K562 (cell line): ENCODE results near the gene GIGYF1.

Experiments used
- JUN ChIP-seq, 2 experiments: sonication (generic) in 1 of 2; formaldehyde crosslinking in 1 of 2; IDR thresholded peaks; 2 replicates each; pipeline versions ENCODE4 v1.6.1 to v1.8.0; 2012 to 2022; ENCODE audit warnings: borderline replicate concordance in 2 of 2, mild to moderate bottlenecking in 2 of 2, improper control_type of control experiment in 1 of 2, low read depth in 1 of 2, low read length in 1 of 2, missing genetic modification reagents in 1 of 2
- NR2C2 ChIP-seq, 2 experiments: fragments of 200-800 bp in 1 of 2; sonication (Bioruptor generic) in 1 of 2; sonication (generic) in 1 of 2; formaldehyde crosslinking in 1 of 2; IDR thresholded peaks; 2 replicates each; pipeline versions ENCODE4 v1.6.1 to v1.8.0; 2016 to 2022; ENCODE audit warnings: mild to moderate bottlenecking in 1 of 2, missing compliant biosample characterization in 1 of 2, missing genetic modification characterization in 1 of 2, missing genetic modification reagents in 1 of 2
- RCOR1 ChIP-seq, 2 experiments: IDR thresholded peaks; 2 replicates each; pipeline ENCODE4 v1.6.1; 2012; ENCODE audit warnings: low read depth in 2 of 2, low read length in 2 of 2, borderline replicate concordance in 1 of 2, improper control_type of control experiment in 1 of 2
- SIN3A ChIP-seq, 2 experiments: fragments of 150-350 bp in 1 of 2; IDR thresholded peaks; 2 replicates each; pipeline ENCODE4 v1.6.1; 2011 to 2016; ENCODE audit warnings: borderline replicate concordance in 2 of 2, low read depth in 2 of 2, low read length in 2 of 2, mild to moderate bottlenecking in 2 of 2, moderate library complexity in 2 of 2; ENCODE audit not compliant: control insufficient read depth in 1 of 2
- TBL1XR1 ChIP-seq, 2 experiments: IDR thresholded peaks; 2 replicates each; pipeline ENCODE4 v1.6.1; 2012; ENCODE audit warnings: improper control_type of control experiment in 2 of 2, low read length in 2 of 2, mild to moderate bottlenecking in 1 of 2
- USF2 ChIP-seq: sonication (generic); formaldehyde crosslinking; IDR thresholded peaks from 2 replicates; pipeline ENCODE4 v1.5.0; 2020; ENCODE audit warnings: missing genetic modification reagents
- YY1 ChIP-seq, 3 experiments: IDR thresholded peaks; 2 replicates each; pipeline ENCODE4 v1.6.1; 2011; ENCODE audit warnings: low read length in 2 of 3, mild to moderate bottlenecking in 2 of 3, moderate library complexity in 2 of 3, borderline replicate concordance in 1 of 3, control low read depth in 1 of 3, low read depth in 1 of 3; ENCODE audit not compliant: insufficient read depth in 3 of 3, insufficient replicate concordance in 2 of 3, control insufficient read depth in 1 of 3, insufficient read length in 1 of 3; ENCODE audit errors: extremely low read depth in 1 of 3
- ZC3H8 ChIP-seq: fragments of 450-650 bp; IDR thresholded peaks from 2 replicates; pipeline ENCODE4 v1.6.1; 2017
- ZNF263 ChIP-seq: sonication (generic); formaldehyde crosslinking; IDR thresholded peaks from 2 replicates; pipeline ENCODE4 v1.8.0; 2022; ENCODE audit warnings: mild to moderate bottlenecking, missing genetic modification reagents, borderline replicate concordance
- ZNF507 ChIP-seq: conservative IDR thresholded peaks from 2 replicates; pipeline ENCODE4 v1.6.1; 2017; ENCODE audit warnings: missing genetic modification characterization, missing compliant biosample characterization

- no peak for TF ChIP-seq RCOR1 (IDR thresholded peaks at IDR 0.05; ENCODE audit: borderline replicate concordance in 1 of 2, low read depth in 2 of 2, low read length in 2 of 2)
- TF ChIP-seq ZC3H8, result no peak
- TF ChIP-seq ZNF263 (CRISPR knock-in tag), result no peak
- TF ChIP-seq ZNF507 (tag), result no peak
- no peak for TF ChIP-seq YY1 (IDR thresholded peaks at IDR 0.05; ENCODE audit: borderline replicate concordance in 1 of 3, control insufficient read depth in 1 of 3, extremely low read depth in 1 of 3, insufficient read depth in 3 of 3, insufficient read length in 1 of 3, insufficient replicate concordance in 2 of 3, low read depth in 1 of 3, low read length in 2 of 3)
- no peak for TF ChIP-seq NR2C2 (CRISPR knock-in tag; IDR thresholded peaks at IDR 0.05)
- no peak for TF ChIP-seq NR2C2 (tag; IDR thresholded peaks at IDR 0.05)
- TF ChIP-seq SIN3A (IDR thresholded peaks at IDR 0.05; ENCODE audit: borderline replicate concordance in 2 of 2, control insufficient read depth in 1 of 2, low read depth in 2 of 2, low read length in 2 of 2), result no peak
- TF ChIP-seq JUN (IDR thresholded peaks at IDR 0.05; ENCODE audit: borderline replicate concordance, low read depth, low read length), result no peak
- TF ChIP-seq JUN (CRISPR knock-in tag; IDR thresholded peaks at IDR 0.05; ENCODE audit: borderline replicate concordance), result no peak
- no peak for TF ChIP-seq USF2 (CRISPR knock-in tag)
- TF ChIP-seq TBL1XR1 (IDR thresholded peaks at IDR 0.05; ENCODE audit: low read length in 2 of 2), result no peak
Measured at GRCh38 chr7:100680576-100681271, 13.3 kb downstream of the GIGYF1 start.
